ENCODE data around the gene GKN2. TPM values are rescaled to one million over a fixed set of nuclear protein-coding genes. Genes with fewer than 3 reads are reported as not detected.

GKN2 gene
- total RNA-seq, 1 experiment from 2014 or later = 0.58 TPM

GRCh38 chr2:68911709-68912108 lies 41.0 kb downstream of the GKN2 start:
- TF ChIP-seq EZH2 (IDR thresholded peaks at IDR 0.05; ENCODE audit: low read length, unreplicated experiment) (no peak), EZH2phosphoT487 (IDR thresholded peaks at IDR 0.05; ENCODE audit: borderline replicate concordance, low read length) (no peak)
- TF ChIP-seq, protein P1, sequence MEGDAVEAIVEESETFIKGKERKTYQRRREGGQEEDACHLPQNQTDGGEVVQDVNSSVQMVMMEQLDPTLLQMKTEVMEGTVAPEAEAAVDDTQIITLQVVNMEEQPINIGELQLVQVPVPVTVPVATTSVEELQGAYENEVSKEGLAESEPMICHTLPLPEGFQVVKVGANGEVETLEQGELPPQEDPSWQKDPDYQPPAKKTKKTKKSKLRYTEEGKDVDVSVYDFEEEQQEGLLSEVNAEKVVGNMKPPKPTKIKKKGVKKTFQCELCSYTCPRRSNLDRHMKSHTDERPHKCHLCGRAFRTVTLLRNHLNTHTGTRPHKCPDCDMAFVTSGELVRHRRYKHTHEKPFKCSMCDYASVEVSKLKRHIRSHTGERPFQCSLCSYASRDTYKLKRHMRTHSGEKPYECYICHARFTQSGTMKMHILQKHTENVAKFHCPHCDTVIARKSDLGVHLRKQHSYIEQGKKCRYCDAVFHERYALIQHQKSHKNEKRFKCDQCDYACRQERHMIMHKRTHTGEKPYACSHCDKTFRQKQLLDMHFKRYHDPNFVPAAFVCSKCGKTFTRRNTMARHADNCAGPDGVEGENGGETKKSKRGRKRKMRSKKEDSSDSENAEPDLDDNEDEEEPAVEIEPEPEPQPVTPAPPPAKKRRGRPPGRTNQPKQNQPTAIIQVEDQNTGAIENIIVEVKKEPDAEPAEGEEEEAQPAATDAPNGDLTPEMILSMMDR (conservative IDR thresholded peaks at IDR 0.05; ENCODE audit: low read depth, low read length) = no peak
- Histone ChIP-seq H3K36me3 (ENCODE audit: low read depth, low read length) (no peaks in the 10 kb centered on the region), H3K4me2 (ENCODE audit: low read length) (no peak overlapping the region), H3K9me2 (replicated peaks; ENCODE audit: low read length) (no peaks in the 10 kb centered on the region), H2AFZ (ENCODE audit: low read length) (no peak overlapping the region), H3K27ac (ENCODE audit: low read length) (no peak overlapping the region), H3K9ac (ENCODE audit: low read length) (no peak overlapping the region), H3K9me3 (ENCODE audit: low read length) (no peaks in the 10 kb centered on the region), H3K4me1 (ENCODE audit: insufficient read depth, low read length) (peaks cover 23% of the 10 kb centered on the region), H4K20me1 (ENCODE audit: low read length) (no peaks in the 10 kb centered on the region), H3K27me3 (ENCODE audit: low read length) (no peaks in the 10 kb centered on the region), H3K79me2 (ENCODE audit: low read length) (no peaks in the 10 kb centered on the region), H3K4me3 (ENCODE audit: low read length) (no peak overlapping the region), H3F3A (ENCODE audit: low read length, unreplicated experiment) (no peaks in the 10 kb centered on the region)
- no TSS peak for BruUV-seq (replicated peaks)
- CTCF ChIA-PET = interaction anchor here (0.5 to 0.6 kb wide), 3 partner anchors 41 to 449 kb away, joined by 3 to 4 read pairs (median 3); no protein-coding TSS in a partner anchor
- intact Hi-C loops (cut with micrococcal nuclease) = no loop called here
- no peak for DNase-seq
- POLR2A ChIA-PET (ENCODE audit: unreplicated experiment) = no interaction called here
- no peak for ATAC-seq

DNA sequence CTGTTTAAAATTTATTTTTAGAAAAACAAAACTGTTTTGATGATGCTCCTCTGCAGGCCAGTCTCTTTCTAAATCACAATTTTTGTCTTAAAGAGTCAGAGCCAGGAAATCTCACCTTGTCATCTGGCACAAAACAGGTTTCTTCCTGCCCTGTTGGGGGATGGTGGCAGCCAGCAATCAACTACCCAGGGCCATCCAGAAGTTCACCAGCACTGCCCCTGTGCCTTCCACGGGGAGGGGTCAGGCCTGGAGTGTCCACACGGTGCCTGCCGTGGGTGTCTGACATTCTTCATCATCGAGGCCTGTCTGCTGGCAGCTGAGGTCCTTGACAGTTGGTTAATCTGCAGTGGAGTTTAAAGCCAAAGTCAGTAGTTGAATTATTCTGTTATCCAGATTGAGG lies 41.4 kb downstream of the GKN2 start:
- no peak for ATAC-seq
- intact Hi-C loops (cut with micrococcal nuclease) = no loop called here

More for the DNA sequence above, 41.4 kb downstream of the GKN2 start:
- Histone ChIP-seq H3K9me2 (replicated peaks; ENCODE audit: low read length) (no peaks in the 10 kb centered on the region), H3F3A (ENCODE audit: low read length, unreplicated experiment) (no peaks in the 10 kb centered on the region), H2AFZ (ENCODE audit: low read length) (no peak overlapping the region), H3K4me2 (ENCODE audit: low read length) (no peak overlapping the region), H3K9me3 (ENCODE audit: low read length) (no peaks in the 10 kb centered on the region), H3K79me2 (ENCODE audit: low read length) (no peaks in the 10 kb centered on the region), H3K27me3 (ENCODE audit: low read length) (no peaks in the 10 kb centered on the region), H3K4me3 (ENCODE audit: low read length) (no peak overlapping the region), H3K4me1 (ENCODE audit: insufficient read depth, low read length) (peaks cover 23% of the 10 kb centered on the region), H3K27ac (ENCODE audit: low read length) (no peak overlapping the region), H3K9ac (ENCODE audit: low read length) (no peak overlapping the region), H4K20me1 (ENCODE audit: low read length) (no peaks in the 10 kb centered on the region), H3K36me3 (ENCODE audit: low read depth, low read length) (no peaks in the 10 kb centered on the region)
- POLR2A ChIA-PET (ENCODE audit: unreplicated experiment) = no interaction called here
- CTCF ChIA-PET = interaction anchor here (0.5 to 0.6 kb wide), 2 partner anchors 41 to 448 kb away, joined by 3 to 4 read pairs; no protein-coding TSS in a partner anchor
- TF ChIP-seq EZH2phosphoT487 (IDR thresholded peaks at IDR 0.05; ENCODE audit: borderline replicate concordance, low read length) = no peak
- no peak for TF ChIP-seq EZH2 (IDR thresholded peaks at IDR 0.05; ENCODE audit: low read length, unreplicated experiment)
- TF ChIP-seq, protein P1 (conservative IDR thresholded peaks at IDR 0.05; ENCODE audit: low read depth, low read length) = no peak
- DNase-seq = no peak
- BruUV-seq (replicated peaks) = no TSS peak

All from PC-3 (cell line).